22Rv1 (cell line): Measurements from ENCODE around the gene B4GALNT2.

ENCODE experiments used
- CTCF ChIP-seq: fragments of 450-650 bp; IDR thresholded peaks from 2 replicates; pipeline ENCODE4 v1.5.1; 2017; ENCODE audit warnings: mild to moderate bottlenecking
- ZFX ChIP-seq: fragments of 450-650 bp; IDR thresholded peaks from 2 replicates; pipeline ENCODE4 v1.6.1; 2017; ENCODE audit warnings: antibody characterized with exemption, borderline replicate concordance

- TF ChIP-seq CTCF = no peak
- no peak for TF ChIP-seq ZFX
These were observed 3.8 kb downstream of the B4GALNT2 start for GRCh38 chr17:49136335-49136734.
